Stimulated activated effector memory CD8-positive, alpha-beta T cell treated with anti-CD3 and anti-CD28 coated beads, Interleukin-12 subunit alpha, Interleukin-12 subunit beta, amount 100 ng/mL, for 72 hours (primary cell): ENCODE results near the gene STK11.

Experiments used
- ATAC-seq: fragments of 150-1000 bp; cut with Tn5 transposase; 2 replicates; pipeline ENCODE4 v1.10.0; 2021
- DNase-seq, 2 donors: peaks; one replicate each; pipeline ENCODE4 v3.0.0; 2021 to 2022; ENCODE audit warnings: low spot score in 2 of 2
- H3K27ac Mint-ChIP-seq: one replicate; pipeline ENCODE4 v1.8.0; 2022; ENCODE audit warnings: mild to moderate bottlenecking, mixed read lengths
- H3K36me3 Mint-ChIP-seq: one replicate; pipeline ENCODE4 v1.8.0; 2022; ENCODE audit warnings: mild to moderate bottlenecking, mixed read lengths
- H3K4me1 Mint-ChIP-seq: one replicate; pipeline ENCODE4 v1.8.0; 2022; ENCODE audit warnings: mixed read lengths
- H3K4me3 Mint-ChIP-seq: one replicate; pipeline ENCODE4 v1.8.0; 2022; ENCODE audit warnings: mild to moderate bottlenecking, mixed read lengths
- H3K9me3 Mint-ChIP-seq: one replicate; pipeline ENCODE4 v1.8.0; 2022; ENCODE audit warnings: mixed read lengths

The STK11 gene

DNA sequence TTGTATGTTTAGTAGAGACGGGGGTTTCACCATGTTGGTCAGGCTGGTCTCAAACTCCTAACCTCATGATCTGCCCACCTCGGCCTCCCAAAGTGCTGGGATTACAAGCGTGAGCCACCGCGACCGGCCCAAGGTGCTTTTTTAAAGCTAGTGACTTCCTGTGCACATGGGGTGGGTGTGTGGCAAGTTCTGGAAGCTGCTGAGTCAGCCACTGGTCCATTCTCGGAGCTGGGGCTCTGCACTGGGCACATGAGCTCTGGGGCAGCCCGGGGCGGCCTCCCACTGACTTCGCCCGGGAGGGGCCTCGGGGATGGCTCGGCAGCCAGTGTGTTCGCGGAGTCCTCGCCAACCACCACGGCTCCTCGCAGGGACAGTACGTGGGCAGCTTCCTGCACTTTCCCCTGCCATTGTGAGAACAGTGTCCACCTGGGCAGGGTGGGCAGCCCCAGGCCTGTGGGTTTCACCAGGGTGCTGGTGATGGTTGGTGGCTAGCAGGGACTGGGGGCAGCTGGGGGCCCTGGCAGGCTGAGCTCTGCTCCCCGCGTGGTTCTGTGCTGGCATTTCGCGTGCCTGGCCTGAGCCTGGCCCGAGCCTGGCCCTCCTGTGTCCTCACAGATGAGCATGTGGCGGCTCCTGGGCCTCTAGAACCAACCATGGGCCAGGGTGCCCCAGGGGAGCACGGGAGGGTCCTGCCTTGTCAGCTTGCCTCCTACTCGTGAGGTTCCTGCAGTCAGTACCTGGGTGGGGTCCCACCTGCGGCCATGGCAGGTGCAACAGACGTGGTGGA, 20.1 kb downstream of the STK11 start:
- no peaks in the 10 kb centered on the region for H3K9me3 Mint-ChIP-seq
- ATAC-seq (no peak), DNase-seq (no peak)
- no peak overlapping the region for H3K27ac Mint-ChIP-seq
- no peak overlapping the region for H3K4me3 Mint-ChIP-seq
- peaks cover 6% of the 10 kb centered on the region for H3K36me3 Mint-ChIP-seq
- no peaks in the 10 kb centered on the region for H3K4me1 Mint-ChIP-seq

DNA sequence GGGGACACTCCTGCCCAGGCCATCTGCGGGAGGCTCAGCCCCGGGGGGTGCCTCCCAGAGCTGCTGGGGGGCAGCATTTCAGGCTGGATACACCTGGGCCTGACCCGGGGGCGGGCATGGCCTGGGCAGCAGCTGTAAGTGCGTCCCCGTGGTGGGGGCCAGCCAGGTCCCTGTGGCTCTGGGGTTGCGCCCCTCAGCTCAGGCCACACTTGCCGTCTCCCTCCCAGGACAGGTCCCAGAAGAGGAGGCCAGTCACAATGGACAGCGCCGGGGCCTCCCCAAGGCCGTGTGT, 20.6 kb downstream of the STK11 start:
- Mint-ChIP-seq H3K4me3 (no peak overlapping the region), H3K4me1 (no peaks in the 10 kb centered on the region), H3K36me3 (peaks cover 6% of the 10 kb centered on the region), H3K27ac (no peak overlapping the region), H3K9me3 (no peaks in the 10 kb centered on the region)
- no peak for DNase-seq
- ATAC-seq = no peak

DNA sequence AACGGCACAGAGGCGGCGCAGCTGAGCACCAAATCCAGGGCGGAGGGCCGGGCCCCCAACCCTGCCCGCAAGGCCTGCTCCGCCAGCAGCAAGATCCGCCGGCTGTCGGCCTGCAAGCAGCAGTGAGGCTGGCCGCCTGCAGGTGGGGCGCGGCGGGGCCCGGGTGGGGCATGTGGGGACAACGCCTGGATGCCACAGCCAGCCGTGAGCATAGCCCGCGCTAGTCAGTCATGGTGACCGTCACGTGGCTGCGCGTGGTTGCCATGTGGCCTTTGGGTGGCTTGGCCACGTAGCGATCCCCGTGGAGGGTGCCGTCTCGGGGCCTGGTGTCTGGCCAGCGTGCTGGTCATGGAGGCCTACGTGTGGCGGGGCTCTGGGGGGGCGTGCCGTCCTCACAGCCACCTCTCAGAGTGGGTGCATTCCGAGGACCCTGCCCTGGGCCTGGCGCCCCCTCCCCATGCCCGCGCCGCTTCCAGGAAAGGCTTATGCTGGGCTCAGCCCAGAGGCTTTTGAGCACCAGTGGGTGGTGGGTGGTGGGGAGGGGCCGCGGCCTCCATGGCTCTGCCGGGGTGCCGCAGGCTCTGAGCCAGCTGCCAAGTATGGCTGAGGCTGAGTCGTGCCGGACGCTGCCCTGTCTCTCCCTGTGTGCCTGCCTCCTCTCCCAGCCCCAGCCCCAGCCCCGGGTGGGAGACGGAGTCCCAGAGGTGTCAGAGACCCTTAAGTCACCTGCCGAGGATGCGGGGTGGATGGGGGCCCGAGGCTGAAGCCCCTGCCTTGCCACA, 21.1 kb downstream of the STK11 start:
- Mint-ChIP-seq H3K27ac (no peak overlapping the region), H3K36me3 (peaks cover 6% of the 10 kb centered on the region), H3K4me1 (peaks cover 2% of the 10 kb centered on the region), H3K9me3 (no peaks in the 10 kb centered on the region), H3K4me3 (no peak overlapping the region)
- no peak for DNase-seq
- no peak for ATAC-seq

DNA sequence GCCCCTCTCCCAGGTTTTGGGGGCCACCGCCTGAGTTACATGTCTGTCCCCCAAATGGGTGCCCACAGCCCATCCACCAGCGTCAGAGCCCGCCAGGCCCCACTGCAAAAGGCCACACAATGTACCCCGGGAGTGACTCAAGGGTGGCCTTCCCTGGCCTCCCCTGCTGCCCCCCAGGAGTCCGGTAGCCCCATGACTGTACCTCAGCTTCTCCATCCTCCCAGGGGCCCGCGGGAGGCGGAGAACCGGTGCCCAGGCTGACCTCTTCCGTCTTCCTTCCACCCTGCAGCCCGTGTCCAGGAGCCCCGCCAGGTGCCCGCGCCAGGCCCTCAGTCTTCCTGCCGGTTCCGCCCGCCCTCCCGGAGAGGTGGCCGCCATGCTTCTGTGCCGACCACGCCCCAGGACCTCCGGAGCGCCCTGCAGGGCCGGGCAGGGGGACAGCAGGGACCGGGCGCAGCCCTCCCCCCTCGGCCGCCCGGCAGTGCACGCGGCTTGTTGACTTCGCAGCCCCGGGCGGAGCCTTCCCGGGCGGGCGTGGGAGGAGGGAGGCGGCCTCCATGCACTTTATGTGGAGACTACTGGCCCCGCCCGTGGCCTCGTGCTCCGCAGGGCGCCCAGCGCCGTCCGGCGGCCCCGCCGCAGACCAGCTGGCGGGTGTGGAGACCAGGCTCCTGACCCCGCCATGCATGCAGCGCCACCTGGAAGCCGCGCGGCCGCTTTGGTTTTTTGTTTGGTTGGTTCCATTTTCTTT, 21.9 kb downstream of the STK11 start:
- Mint-ChIP-seq H3K9me3 (no peaks in the 10 kb centered on the region), H3K36me3 (peaks cover 6% of the 10 kb centered on the region), H3K4me3 (no peak overlapping the region), H3K4me1 (peaks cover 10% of the 10 kb centered on the region), H3K27ac (no peak overlapping the region)
- ATAC-seq (no peak), DNase-seq (no peak)

DNA sequence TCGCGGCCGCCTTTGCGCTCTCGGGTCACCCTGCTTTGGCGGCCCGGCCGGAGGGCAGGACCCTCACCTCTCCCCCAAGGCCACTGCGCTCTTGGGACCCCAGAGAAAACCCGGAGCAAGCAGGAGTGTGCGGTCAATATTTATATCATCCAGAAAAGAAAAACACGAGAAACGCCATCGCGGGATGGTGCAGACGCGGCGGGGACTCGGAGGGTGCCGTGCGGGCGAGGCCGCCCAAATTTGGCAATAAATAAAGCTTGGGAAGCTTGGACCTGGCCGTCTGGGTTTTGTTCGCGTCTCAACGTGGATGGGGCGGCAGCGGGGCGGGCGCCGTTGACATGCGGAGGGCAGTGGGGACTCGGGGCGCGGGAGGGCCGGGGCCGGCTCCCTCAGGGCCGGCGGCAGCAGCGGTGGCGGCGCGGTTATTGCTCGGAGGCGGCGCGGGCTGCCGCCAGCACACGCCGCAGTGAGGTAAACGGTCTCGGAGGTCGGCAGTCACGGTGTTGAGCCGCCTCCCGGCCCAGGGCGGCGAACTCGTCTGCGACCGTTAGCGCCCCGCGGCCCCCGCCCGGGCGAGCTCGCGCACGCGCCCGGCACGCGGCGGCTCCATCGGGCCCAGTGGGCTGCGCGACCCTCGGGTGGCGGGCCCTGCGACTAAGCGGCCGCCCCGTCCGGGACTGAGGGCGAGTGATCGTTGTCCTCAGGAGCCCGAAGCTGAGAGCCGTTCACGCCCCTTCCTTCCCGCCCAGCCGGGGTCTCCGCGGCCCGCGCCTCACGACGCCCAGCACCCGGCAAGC, 22.8 kb downstream of the STK11 start:
- H3K4me3 Mint-ChIP-seq = no peak overlapping the region
- H3K36me3 Mint-ChIP-seq = peaks cover 6% of the 10 kb centered on the region
- H3K9me3 Mint-ChIP-seq = no peaks in the 10 kb centered on the region
- peaks cover 10% of the 10 kb centered on the region for H3K4me1 Mint-ChIP-seq
- no peak overlapping the region for H3K27ac Mint-ChIP-seq
- ATAC-seq = no peak
- no peak for DNase-seq

DNA sequence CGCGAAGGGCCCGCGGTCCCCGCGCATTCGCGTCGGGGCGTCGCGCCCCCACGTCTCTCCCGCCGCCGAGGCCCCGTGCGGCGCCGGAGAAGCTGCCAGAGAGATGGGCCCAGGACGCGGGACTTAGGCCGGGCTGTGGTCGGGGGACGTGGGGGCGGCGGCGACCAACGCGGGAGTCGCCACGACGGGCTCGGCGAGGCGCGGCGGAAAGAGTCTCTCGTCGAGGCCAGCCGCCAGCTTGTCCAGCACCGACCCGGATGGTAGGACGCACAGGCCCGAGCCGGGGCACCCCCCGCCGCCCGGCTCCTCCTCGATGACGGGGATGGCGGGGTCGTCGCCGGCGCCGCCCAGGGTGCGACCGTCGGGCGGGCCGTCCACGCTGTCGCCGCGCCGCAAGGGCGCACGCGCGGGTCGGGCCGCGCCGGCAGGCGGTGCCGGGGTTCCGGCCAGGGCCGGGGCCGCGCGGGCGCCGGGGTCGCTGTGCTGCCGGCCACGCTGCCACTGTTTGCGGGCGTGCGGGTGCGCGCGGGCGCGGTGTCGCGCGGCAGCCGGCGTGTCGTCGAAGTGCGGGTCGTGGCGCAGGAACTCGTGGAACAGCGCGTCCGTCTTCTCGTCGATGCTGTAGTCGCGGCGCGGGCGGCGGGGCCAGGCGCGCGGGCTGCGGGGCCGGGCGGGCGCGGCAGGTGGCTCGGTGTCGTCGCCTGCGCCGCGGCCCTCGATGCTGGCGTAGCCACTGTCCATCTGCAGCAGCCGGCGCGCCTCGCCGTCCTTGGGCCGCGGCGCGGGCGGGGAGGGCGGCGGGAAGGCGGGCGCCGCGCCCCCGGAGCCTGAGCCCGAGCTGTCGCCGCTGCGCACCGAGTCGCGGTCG, 23.7 kb downstream of the STK11 start:
- DNase-seq (no peak), ATAC-seq (no peak)
- no peaks in the 10 kb centered on the region for H3K9me3 Mint-ChIP-seq
- peaks cover 10% of the 10 kb centered on the region for H3K4me1 Mint-ChIP-seq
- no peak overlapping the region for H3K27ac Mint-ChIP-seq
- H3K36me3 Mint-ChIP-seq = peaks cover 6% of the 10 kb centered on the region
- H3K4me3 Mint-ChIP-seq = no peak overlapping the region

DNA sequence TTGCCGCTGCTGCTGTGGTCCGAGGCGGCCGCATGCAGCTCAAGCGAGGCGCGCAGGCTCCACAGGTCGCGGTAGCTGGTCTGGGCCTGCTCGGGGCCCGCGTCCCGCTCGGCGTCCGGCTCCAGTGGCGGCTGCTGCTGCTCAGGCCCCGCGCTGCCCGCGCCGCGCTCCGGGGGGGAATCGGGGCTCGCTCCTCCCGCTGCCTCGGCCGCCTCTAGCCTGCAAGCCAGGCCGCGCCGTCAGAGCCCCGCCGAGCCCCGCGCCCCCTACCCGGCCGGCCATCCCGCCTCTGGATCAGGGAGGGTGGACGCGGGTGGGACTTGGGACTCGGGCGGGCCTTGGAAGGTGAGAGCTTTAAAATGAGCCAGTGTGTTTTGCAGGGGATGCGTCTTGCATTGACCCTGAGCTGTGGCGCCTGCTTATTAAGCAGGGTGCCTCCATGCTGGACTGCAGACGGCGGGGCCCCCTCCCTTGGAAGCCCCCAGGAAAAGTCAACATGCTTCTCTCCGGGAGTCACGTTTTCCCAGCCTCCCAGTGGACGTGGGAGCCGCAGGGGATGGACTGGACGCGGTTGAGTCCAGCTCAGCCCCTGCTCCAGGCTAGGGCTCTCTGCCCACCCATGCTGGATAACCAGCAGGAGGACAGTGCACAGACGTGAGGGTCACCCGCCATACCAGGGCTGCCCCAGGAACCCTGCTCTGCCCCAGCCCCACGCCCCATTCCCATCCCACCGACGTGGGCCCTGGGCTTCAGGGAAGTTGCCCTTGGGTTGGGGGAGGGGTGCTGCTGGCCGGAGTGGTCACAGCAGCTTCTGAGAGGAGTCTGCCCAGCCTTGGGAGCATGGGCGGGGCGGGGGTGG, 24.6 kb downstream of the STK11 start:
- Mint-ChIP-seq H3K36me3 (peaks cover 6% of the 10 kb centered on the region), H3K9me3 (no peaks in the 10 kb centered on the region), H3K27ac (no peak overlapping the region), H3K4me3 (no peak overlapping the region), H3K4me1 (peaks cover 10% of the 10 kb centered on the region)
- no peak for DNase-seq
- no peak for ATAC-seq

DNA sequence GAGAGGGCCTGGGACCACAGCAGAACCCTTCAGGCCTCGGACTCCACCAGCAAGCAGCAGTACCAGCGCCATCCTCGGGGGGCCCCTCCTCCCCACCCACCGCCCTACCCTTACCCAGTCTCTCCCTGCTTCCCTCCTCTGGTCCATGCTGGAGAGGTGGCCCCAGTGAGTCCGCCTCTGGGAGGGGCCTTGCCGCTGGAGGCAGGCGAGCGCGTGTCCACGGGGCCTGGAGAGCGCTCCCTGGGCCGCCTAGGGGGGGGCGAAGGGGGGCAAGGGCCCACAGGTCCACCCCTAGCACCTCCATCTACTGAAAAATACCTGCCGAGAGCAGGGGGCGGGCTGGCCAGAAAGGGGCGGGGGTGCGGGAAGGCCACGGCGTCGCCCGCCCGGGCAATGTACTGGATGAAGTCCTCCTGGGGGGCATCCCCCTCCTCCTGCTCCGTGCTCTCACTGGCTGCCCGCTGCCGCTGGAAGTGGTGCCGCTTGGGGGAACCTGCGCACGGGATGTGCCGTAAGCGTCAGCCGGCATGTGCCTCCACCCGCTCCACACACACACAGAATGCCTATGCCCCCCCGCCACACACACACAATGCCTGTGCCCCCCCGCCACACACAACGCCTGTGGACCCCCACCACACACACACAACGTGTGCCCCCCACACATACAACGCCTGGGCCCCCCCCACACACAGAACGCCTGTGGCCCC, 25.4 kb downstream of the STK11 start:
- H3K9me3 Mint-ChIP-seq = no peaks in the 10 kb centered on the region
- ATAC-seq (peak; percentile 4), DNase-seq (no peak)
- H3K4me1 Mint-ChIP-seq = peaks cover 10% of the 10 kb centered on the region
- H3K27ac Mint-ChIP-seq = no peak overlapping the region
- peaks cover 6% of the 10 kb centered on the region for H3K36me3 Mint-ChIP-seq
- H3K4me3 Mint-ChIP-seq = no peak overlapping the region

DNA sequence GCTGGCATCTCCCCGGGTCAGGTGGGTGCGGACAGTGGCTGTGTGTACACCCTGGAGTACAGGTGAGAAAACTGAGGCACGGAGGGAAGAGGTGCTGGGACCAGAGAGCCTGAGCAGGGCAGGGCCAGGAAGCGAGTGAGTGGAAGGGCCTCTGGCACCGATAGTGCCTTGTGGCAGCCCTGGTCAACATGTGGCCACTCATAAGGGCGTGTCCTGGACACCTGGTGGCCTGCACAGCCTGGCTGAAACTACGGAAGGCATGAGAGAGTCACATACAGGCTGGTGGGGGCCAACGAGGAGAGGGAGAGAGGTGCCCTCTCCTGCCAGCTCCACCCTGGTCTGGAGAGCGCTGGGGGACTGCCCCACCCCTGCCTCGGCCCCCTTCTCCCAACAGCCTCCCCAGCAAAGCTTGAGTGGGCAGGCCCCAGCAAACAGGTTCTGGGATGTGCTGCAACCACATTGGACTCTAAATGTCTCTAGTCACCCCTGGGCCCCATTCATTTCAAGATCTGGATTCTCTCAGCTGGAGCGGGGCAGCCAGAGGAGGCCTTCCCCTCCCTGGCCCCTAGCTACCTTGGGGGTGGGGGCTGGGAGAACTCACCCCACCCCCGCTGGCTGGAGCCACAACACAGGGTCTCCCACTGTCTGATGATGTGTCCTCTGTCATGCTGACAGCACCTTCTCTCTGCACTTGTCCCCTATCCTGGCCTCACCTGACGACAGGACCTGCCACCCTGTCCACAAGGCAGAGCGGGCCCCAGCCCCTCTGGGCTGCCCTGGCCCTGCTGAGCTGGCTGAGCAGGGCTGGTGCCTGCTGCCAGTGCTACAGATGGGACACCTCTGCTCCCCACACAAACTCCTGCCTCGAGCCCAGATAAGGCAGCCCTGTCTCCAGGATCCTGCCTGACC, 26.4 kb downstream of the STK11 start:
- Mint-ChIP-seq H3K4me1 (peaks cover 10% of the 10 kb centered on the region), H3K4me3 (no peak overlapping the region), H3K36me3 (peaks cover 6% of the 10 kb centered on the region), H3K27ac (peak overlapping the region; percentile 58), H3K9me3 (no peaks in the 10 kb centered on the region)
- ATAC-seq (peak; percentile 14), DNase-seq (no peak)

DNA sequence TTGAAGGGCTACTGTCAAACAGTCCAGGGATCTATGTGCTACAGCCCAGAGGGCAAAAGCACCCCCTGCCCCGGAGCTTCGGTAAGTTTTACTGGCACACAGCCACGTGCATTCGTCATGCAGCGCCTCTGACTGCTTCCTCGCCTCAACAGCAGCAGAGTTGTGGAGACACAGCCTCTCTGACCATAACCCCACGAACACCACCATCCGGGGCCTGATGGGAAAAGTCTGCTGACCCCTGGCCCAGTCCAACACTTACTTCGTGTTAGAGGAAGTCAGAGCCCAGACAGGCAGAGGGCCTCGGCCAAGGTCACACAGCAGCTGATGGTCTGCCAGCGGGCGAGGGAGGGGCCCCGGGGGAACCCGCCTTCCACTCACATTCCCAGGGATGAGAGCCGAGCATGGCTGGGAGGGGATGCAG, 27.1 kb downstream of the STK11 start:
- Mint-ChIP-seq H3K4me1 (peaks cover 10% of the 10 kb centered on the region), H3K4me3 (no peak overlapping the region), H3K27ac (peak overlapping the region; percentile 58), H3K36me3 (peaks cover 6% of the 10 kb centered on the region), H3K9me3 (no peaks in the 10 kb centered on the region)
- DNase-seq (no peak), ATAC-seq (no peak)

DNA sequence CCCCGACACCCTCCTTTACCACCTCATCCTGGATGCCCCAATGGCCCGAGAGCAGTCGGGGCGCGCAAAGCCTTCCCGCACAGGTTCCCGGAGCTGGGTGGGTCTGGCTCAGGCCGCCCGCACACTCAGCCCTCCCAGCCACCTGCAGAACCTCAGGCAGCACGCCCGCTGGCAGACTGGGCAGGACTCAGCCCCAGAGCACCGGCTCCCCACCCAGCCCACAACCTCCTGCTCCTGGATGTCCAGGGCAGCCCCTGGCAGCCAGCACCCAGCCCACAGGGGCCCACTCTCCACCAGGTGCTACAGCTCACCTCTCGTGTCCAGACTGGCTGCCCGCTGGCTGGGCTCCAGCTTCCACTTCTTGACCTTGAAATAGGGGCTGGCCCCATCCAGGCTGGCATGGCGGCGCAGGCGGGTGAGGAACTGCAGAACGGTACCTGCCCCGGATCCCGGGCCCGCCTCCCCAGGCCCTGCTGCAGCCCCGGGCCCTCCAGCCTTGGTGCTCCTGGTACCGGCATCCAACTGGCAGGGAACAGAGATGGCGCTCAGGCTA, 27.6 kb downstream of the STK11 start:
- no peak for ATAC-seq
- H3K9me3 Mint-ChIP-seq = no peaks in the 10 kb centered on the region
- peaks cover 4% of the 10 kb centered on the region for H3K36me3 Mint-ChIP-seq
- H3K4me1 Mint-ChIP-seq = peaks cover 11% of the 10 kb centered on the region
- no peak overlapping the region for H3K4me3 Mint-ChIP-seq
- H3K27ac Mint-ChIP-seq = no peak overlapping the region
- DNase-seq = no peak
